SU-DHL-6 (cell line): Measurements from ENCODE around the gene PDIA5.

Source experiments
- H2AFZ ChIP-seq: fragments of 200-600 bp; sonication (generic); 2 replicates; pipeline ENCODE4 v1.6.1; 2014; ENCODE audit warnings: low read depth, mild to moderate bottlenecking, moderate library complexity, mixed read lengths, antibody characterized with exemption, low read length; ENCODE audit not compliant: severe bottlenecking
- H3F3A ChIP-seq: fragments of 200-600 bp; shearing (Covaris generic); 2 replicates; pipeline ENCODE4 v1.6.0; 2016; ENCODE audit warnings: antibody characterized with exemption, mild to moderate bottlenecking; ENCODE audit not compliant: insufficient read depth
- H3K27ac ChIP-seq: fragments of 200-600 bp; sonication (generic); 2 replicates; pipeline ENCODE4 v1.5.1; 2016; ENCODE audit warnings: low read depth, mild to moderate bottlenecking, low read length, moderate library complexity, mixed read lengths
- H3K27me3 ChIP-seq: fragments of 200-600 bp; sonication (generic), shearing (Covaris generic); 2 replicates; pipeline ENCODE4 v1.6.0; 2014; ENCODE audit warnings: mild to moderate bottlenecking, low read length
- H3K36me3 ChIP-seq: fragments of 200-600 bp; sonication (generic); 2 replicates; pipeline ENCODE4 v1.6.1; 2014; ENCODE audit warnings: mild to moderate bottlenecking, low read length, mixed read lengths
- H3K4me2 ChIP-seq: fragments of 300-600, 200-600 bp; shearing (Covaris generic), sonication (generic); 2 replicates; pipeline ENCODE4 v1.6.0; 2014; ENCODE audit warnings: low read length, low read depth, mild to moderate bottlenecking; ENCODE audit not compliant: poor library complexity, severe bottlenecking
- H3K4me3 ChIP-seq: fragments of 200-600 bp; sonication (generic); 2 replicates; pipeline ENCODE4 v1.5.1; 2014; ENCODE audit warnings: antibody characterized with exemption, low read length, mild to moderate bottlenecking, mixed read lengths; ENCODE audit not compliant: insufficient read depth, poor library complexity, severe bottlenecking
- H3K79me2 ChIP-seq: fragments of 200-600 bp; sonication (generic); 2 replicates; pipeline ENCODE4 v1.6.1; 2014; ENCODE audit warnings: mild to moderate bottlenecking, low read length, moderate library complexity; ENCODE audit not compliant: insufficient read depth
- H3K9ac ChIP-seq: fragments of 200-600 bp; sonication (generic); 2 replicates; pipeline ENCODE4 v1.7.0; 2014; ENCODE audit warnings: mild to moderate bottlenecking, low read length
- H3K9me2 ChIP-seq: fragments of 200-600 bp; sonication (generic); replicated peaks from 2 replicates; pipeline ENCODE4 v1.6.1; 2014; ENCODE audit warnings: low read length; ENCODE audit not compliant: insufficient read depth
- H3K9me3 ChIP-seq: fragments of 200-600 bp; sonication (generic); 2 replicates; pipeline ENCODE4 v1.6.1; 2014; ENCODE audit warnings: low read length, mixed read lengths; ENCODE audit not compliant: insufficient read depth
- H4K20me1 ChIP-seq: fragments of 200-600 bp; sonication (generic); 2 replicates; pipeline ENCODE4 v1.6.1; 2014; ENCODE audit warnings: low read depth, mild to moderate bottlenecking, antibody characterized with exemption, low read length, moderate library complexity, mixed read lengths
- CTCF ChIP-seq: fragments of 200-600 bp; sonication (generic); IDR thresholded peaks from one replicate; pipeline ENCODE4 v1.5.1; 2017; ENCODE audit warnings: antibody characterized with exemption, mild to moderate bottlenecking, low read length, moderate library complexity; ENCODE audit not compliant: insufficient read depth, poor library complexity, severe bottlenecking
- EZH2phosphoT487 ChIP-seq: fragments of 200-600 bp; sonication (generic), shearing (Covaris generic); conservative IDR thresholded peaks from 2 replicates; pipeline ENCODE4 v1.6.1; 2018; ENCODE audit warnings: mild to moderate bottlenecking, antibody characterized with exemption, low read length, moderate library complexity, mixed read lengths

PDIA5 gene

GRCh38 chr3:123039178-123039577, 27.6 kb upstream of the PDIA5 start:
- Histone ChIP-seq H3K79me2 (no peaks in the 10 kb centered on the region), H3K36me3 (no peaks in the 10 kb centered on the region), H2AFZ (no peak overlapping the region), H3K27ac (no peak overlapping the region), H3K4me3 (no peak overlapping the region), H3K27me3 (no peaks in the 10 kb centered on the region), H3K9me3 (no peaks in the 10 kb centered on the region), H3K9me2 (no peaks in the 10 kb centered on the region), H3K4me2 (no peak overlapping the region), H4K20me1 (no peaks in the 10 kb centered on the region), H3K9ac (no peak overlapping the region), H3F3A (no peaks in the 10 kb centered on the region)
- TF ChIP-seq CTCF: no peak
- no peak for TF ChIP-seq EZH2phosphoT487

GRCh38 chr3:123042413-123042812, 24.4 kb upstream of the PDIA5 start:
- Histone ChIP-seq H3K36me3 (no peaks in the 10 kb centered on the region), H2AFZ (no peak overlapping the region), H3F3A (no peaks in the 10 kb centered on the region), H3K4me3 (no peak overlapping the region), H3K9ac (no peak overlapping the region), H3K27me3 (no peaks in the 10 kb centered on the region), H3K79me2 (no peaks in the 10 kb centered on the region), H3K27ac (no peak overlapping the region), H3K4me2 (no peak overlapping the region), H3K9me2 (no peaks in the 10 kb centered on the region), H4K20me1 (no peaks in the 10 kb centered on the region), H3K9me3 (no peaks in the 10 kb centered on the region)
- no peak for TF ChIP-seq EZH2phosphoT487
- no peak for TF ChIP-seq CTCF

GRCh38 chr3:123044981-123045763, 21.7 kb upstream of the PDIA5 start:
- H4K20me1 ChIP-seq: no peaks in the 10 kb centered on the region
- H3K4me2 ChIP-seq: no peak overlapping the region
- TF ChIP-seq EZH2phosphoT487: no peak
- TF ChIP-seq CTCF: no peak
- no peaks in the 10 kb centered on the region for H3K9me2 ChIP-seq
- H3K79me2 ChIP-seq: no peaks in the 10 kb centered on the region
- H3K36me3 ChIP-seq: no peaks in the 10 kb centered on the region
- no peak overlapping the region for H2AFZ ChIP-seq
- no peak overlapping the region for H3K4me3 ChIP-seq
- H3F3A ChIP-seq: no peaks in the 10 kb centered on the region
- H3K27me3 ChIP-seq: no peaks in the 10 kb centered on the region
- H3K9me3 ChIP-seq: no peaks in the 10 kb centered on the region
- no peak overlapping the region for H3K27ac ChIP-seq
- no peak overlapping the region for H3K9ac ChIP-seq
